Inferior parietal cortex (tissue), 1 donor: ENCODE measurements around the gene CACNA1B.
A peak's percentile ranks its signal among the peaks of the same experiment; 100 is the strongest.

ENCODE experiments used
- DNase-seq: peaks from one replicate; pipeline ENCODE4 v3.0.0-alpha.2; 2016; ENCODE audit errors: extremely low spot score

Gene CACNA1B

GRCh38 chr9:138037140-138037539 is 159.6 kb downstream of the CACNA1B start:
- DNase-seq = no peak

DNA sequence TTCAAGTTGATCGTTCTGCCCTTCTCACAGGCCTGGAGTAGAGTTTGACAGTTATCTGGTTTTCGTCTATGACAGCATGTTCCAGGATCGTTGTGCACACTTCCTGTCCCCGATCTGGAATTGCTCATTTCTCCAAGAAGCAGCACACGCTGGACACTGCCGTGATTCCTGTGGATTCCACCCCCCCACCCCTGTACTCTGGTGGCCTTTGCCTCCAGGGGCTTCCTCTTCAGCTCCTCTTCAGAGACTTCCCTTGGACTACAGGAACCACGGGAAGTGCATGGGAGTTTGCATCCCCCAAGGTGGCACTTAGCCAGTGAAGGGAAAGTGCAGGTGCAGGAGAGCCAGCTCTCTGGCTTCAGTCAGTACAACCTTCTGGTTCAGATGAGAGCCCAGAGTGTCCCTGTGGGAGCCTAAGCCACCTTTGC is 160.7 kb downstream of the CACNA1B start:
- no peak for DNase-seq

GRCh38 chr9:138040446-138041430 is 163.2 kb downstream of the CACNA1B start:
- DNase-seq = no peak

DNA sequence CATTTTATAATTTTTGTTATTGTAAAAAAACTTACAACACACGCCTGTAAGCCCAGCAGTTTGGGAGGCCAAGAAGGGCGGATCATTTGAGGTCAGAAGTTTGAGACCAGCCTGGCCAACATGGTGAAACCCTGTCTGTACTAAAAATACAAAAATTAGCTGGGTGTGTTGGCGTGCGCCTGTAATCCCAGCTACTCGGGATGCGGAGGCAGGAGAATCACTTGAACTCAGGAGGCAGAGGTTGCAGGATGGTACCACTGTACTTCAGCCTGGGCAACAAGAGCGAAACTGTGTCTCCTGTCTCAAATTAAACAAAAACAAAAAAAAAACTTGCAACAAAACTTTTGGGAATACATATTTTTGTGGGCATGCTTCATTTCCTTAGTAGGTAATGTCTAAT is 164.6 kb downstream of the CACNA1B start:
- no peak for DNase-seq

- no peak for DNase-seq
Observed at GRCh38 chr9:138042640-138043039, 165.1 kb downstream of the CACNA1B start.

- DNase-seq = no peak
Observed at GRCh38 chr9:138043061-138043410, 165.5 kb downstream of the CACNA1B start.

DNA sequence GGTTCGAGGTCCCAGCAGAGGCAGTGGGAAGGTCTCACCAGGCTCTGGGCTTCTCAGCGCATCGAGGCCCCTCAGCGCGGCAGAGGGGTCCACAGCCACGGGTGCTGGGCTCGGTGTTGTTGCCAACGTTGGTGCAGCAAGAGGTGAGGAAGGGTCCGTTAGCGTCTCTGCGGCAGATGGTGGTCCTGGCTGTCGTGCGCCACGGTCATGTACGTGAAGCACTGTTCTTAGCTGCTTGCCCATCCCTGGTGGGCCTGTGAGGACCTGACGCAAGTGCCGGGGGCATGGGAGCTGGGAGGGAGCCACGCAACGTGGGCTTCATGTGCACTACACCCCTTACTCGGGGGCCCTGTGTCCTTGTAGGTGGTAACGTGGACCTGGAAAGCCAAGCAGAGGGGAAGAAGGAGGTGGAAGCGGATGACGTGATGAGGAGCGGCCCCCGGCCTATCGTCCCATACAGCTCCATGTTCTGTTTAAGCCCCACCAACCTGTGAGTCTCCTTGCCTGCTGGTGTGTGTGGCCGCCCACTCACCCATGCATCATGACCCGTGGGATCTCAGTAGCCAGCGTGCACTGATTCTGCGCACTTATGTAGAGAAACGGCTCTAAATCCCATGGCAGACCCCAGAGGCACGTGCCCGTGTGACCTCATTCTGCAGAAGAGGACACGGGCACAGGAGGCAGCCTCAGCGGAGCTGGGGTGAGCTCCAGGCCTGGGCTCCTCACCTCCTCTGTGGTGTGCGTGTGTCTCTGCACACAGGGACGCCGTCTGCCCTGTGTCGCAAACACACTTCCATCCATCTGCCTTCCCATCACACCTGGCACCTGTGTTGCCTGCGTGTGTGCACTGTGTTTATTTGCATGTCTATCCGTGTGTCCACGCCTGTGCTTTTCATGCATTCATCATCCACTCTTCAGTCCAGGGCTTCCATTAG is 166.1 kb downstream of the CACNA1B start:
- no peak for DNase-seq

DNA sequence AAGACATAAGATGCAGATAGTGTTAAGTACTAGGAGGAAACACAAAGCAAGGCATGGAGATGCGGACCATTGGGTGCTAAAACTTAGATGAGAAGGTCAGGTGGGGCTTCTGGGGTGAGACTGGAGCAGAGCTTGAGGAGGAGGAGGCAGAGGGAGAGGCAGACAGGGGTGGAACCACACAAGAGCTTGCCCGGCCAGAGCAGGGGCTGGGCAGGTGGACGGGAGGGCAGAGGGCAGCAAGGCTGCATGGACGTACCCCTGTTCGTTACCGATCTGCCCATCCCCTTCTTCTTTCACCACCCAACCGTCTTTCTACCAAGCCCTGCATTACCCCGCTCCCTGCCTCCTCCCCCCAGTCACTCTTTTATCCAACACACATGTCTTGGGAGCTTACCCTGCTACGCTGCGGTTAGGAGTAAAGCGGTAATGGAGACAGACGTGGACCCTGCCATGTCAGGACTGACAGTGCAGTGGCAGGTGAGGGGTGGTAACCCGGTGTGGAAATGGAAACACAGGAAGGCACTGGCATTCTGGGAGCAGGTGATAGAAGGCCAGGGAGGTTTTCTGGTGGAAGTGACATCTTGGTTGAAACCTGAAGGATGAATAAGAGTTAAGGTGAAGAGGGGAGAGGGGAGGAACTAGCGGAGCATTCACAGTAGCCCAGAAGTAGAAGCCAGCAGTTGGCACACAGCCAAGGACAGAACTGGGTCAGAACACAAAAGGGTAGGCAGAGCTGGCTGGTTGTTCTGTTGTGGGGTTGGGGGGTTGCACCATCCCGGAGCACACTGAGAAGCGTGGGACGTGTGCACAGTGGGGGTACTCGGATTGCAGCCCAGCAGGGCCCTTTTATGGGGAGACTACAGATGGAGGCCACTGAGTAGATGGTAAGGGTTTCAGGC is 167.2 kb downstream of the CACNA1B start:
- DNase-seq = peak; percentile 40

GRCh38 chr9:138045541-138046490 is 168.2 kb downstream of the CACNA1B start:
- no peak for DNase-seq

DNA sequence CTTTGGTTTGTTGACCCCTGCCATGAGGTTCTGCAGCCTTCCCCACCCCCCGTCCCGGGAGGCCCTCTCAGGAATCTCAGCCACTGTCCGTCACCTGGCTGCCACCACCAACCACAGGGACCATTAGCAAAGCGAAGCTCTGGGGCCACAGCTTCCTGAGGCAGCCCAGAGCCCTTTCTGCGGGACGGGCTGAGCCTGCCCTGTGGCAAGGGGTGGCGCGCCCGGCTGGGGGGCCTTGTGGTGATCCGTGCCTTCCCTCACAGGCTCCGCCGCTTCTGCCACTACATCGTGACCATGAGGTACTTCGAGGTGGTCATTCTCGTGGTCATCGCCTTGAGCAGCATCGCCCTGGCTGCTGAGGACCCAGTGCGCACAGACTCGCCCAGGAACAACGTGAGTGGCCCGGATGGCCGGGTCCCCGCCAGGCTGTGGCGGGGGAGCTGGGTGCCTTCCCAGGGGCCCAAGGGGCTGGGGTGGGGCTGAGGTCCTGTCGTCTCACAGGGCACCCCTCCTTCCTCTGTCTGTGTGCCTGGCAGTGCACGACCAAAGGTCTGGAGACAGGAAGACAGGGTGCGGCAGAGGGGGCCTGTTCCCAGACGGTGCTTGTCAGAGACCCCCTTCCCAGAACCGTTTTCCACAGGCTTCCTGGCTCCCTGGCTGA is 169.2 kb downstream of the CACNA1B start:
- DNase-seq = no peak

- no peak for DNase-seq
Observed at GRCh38 chr9:138047469-138048040, 170.0 kb downstream of the CACNA1B start.

GRCh38 chr9:138048184-138048583 is 170.6 kb downstream of the CACNA1B start:
- no peak for DNase-seq

GRCh38 chr9:138049085-138049778 is 171.7 kb downstream of the CACNA1B start:
- no peak for DNase-seq

GRCh38 chr9:138049779-138050471 is 172.3 kb downstream of the CACNA1B start:
- DNase-seq = no peak

- no peak for DNase-seq
Observed at GRCh38 chr9:138050472-138051330, 173.1 kb downstream of the CACNA1B start.

DNA sequence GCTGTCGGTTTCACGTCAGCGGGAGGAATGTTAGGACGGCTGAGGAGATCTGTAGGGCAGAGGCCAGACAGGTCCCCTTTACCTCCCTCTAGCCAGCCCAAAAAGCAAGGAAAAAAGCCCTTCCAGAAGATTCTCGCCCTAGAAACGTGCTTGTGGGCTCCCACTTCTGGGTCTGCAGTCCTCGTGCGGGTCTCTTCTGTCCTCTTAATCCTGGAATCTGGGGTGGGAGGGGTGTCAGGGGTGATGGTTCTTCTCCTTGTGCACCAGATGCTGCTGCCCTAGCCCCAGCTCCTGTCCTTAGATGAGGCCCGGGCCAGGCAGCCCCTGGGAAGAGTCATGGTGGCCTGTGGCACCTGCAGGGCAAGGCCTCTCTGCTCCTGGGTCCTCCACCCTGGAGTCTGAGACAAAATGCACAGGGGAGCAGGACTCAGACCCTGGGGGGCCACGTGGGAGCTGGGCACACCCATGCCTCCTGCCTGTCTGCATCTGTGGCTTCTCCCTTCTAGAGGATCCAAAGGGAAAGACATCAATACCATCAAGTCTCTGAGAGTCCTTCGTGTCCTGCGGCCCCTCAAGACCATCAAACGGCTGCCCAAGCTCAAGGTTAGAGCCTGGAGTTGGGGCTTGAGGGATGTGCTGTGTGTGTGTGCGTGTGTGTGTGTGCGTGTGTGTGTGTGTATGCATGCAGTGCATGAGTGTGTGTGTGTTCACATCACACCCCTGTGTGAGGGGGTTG is 174.2 kb downstream of the CACNA1B start:
- no peak for DNase-seq

GRCh38 chr9:138052322-138052615 is 174.7 kb downstream of the CACNA1B start:
- DNase-seq = no peak
